Osteoblast (primary cell): Measurements from ENCODE around the gene MERTK. TPM values are rescaled to one million over a fixed set of nuclear protein-coding genes. Genes with fewer than 3 reads are reported as not detected.
A peak's percentile ranks its signal among the peaks of the same experiment; 100 is the strongest.

Source experiments
- DNase-seq: peaks from one replicate; pipeline ENCODE4 v3.0.0; 2011; ENCODE audit warnings: low spot score, mixed read lengths; ENCODE audit not compliant: insufficient read length; ENCODE audit errors: missing footprints
- H2AFZ ChIP-seq: 2 replicates; pipeline ENCODE4 v1.6.0; 2011; ENCODE audit warnings: mild to moderate bottlenecking, low read length
- H3K27ac ChIP-seq: 2 replicates; pipeline ENCODE4 v1.5.1; 2011; ENCODE audit warnings: mild to moderate bottlenecking, low read depth, low read length, moderate library complexity
- H3K27me3 ChIP-seq: 2 replicates; pipeline ENCODE4 v1.6.0; 2012; ENCODE audit warnings: mild to moderate bottlenecking, control low read depth, inconsistent platforms, low read length, moderate library complexity; ENCODE audit not compliant: insufficient read depth
- H3K36me3 ChIP-seq: 2 replicates; pipeline ENCODE4 v1.5.1; 2011; ENCODE audit warnings: mild to moderate bottlenecking, low read length, control low read depth, moderate library complexity; ENCODE audit not compliant: insufficient read depth
- H3K4me1 ChIP-seq: 2 replicates; pipeline ENCODE4 v1.5.1; 2011; ENCODE audit warnings: mild to moderate bottlenecking, low read length, control low read depth, moderate library complexity; ENCODE audit not compliant: insufficient read depth
- H3K4me2 ChIP-seq: 2 replicates; pipeline ENCODE4 v1.6.0; 2011; ENCODE audit warnings: mild to moderate bottlenecking, low read length; ENCODE audit not compliant: insufficient read depth
- H3K4me3 ChIP-seq: fragments of 200-600 bp; sonication (generic); 3 replicates; pipeline ENCODE4 v1.5.1; 2012; ENCODE audit warnings: mild to moderate bottlenecking, low read length, inconsistent platforms; ENCODE audit not compliant: insufficient read depth
- H3K79me2 ChIP-seq: 2 replicates; pipeline ENCODE4 v1.6.0; 2012; ENCODE audit warnings: mild to moderate bottlenecking, low read length, control low read depth, inconsistent platforms; ENCODE audit not compliant: insufficient read depth
- H3K9me3 ChIP-seq: 2 replicates; pipeline ENCODE4 v1.5.1; 2011; ENCODE audit warnings: low read depth, low read length, control low read depth
- H4K20me1 ChIP-seq: 2 replicates; pipeline ENCODE4 v1.6.0; 2012; ENCODE audit warnings: mild to moderate bottlenecking, low read length, control low read depth; ENCODE audit not compliant: insufficient read depth
- total RNA-seq: library from RNA; depleted of rRNA; stranded (reverse); fragments of >200 nt; gene quantifications from 2 replicates; pipeline ENCODE4 v1.2.3, GENCODE V29; 2012
- TF ChIP-seq, protein P1 (sequence below): IDR thresholded peaks from 2 replicates; pipeline ENCODE4 v1.5.1; 2011; ENCODE audit warnings: mild to moderate bottlenecking, low read depth, low read length, moderate library complexity; ENCODE audit errors: extremely low read depth

The MERTK gene
- total RNA-seq, 1 donor: 0.72 TPM

DNA sequence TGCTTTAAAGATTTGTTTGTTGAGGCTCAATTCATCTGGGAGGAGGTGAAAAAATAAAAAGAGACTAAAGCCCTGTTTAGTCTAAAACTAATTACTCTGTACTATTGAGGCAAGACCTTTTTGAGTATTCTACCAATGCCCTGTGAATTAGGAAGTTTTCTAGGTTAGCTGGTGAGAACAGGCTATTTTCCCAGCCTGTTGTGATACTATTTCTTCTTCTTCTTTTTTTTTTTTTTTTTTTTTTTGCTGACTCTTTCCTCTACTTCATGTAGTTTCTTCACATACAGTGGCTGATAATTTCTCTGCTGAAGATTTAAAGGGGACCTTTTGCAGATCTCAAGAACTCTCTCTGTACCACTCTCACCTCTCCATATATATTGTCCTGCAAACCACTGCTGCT, 147.8 kb downstream of the MERTK start:
- H4K20me1 ChIP-seq: no peaks in the 10 kb centered on the region
- no peak overlapping the region for H3K4me3 ChIP-seq
- no peaks in the 10 kb centered on the region for H3K27me3 ChIP-seq
- H3K4me2 ChIP-seq: no peak overlapping the region
- H3K79me2 ChIP-seq: no peaks in the 10 kb centered on the region
- H3K9me3 ChIP-seq: no peaks in the 10 kb centered on the region
- no peaks in the 10 kb centered on the region for H3K36me3 ChIP-seq
- no peaks in the 10 kb centered on the region for H3K4me1 ChIP-seq
- no peak for DNase-seq
- no peak overlapping the region for H3K27ac ChIP-seq
- TF ChIP-seq, protein P1, sequence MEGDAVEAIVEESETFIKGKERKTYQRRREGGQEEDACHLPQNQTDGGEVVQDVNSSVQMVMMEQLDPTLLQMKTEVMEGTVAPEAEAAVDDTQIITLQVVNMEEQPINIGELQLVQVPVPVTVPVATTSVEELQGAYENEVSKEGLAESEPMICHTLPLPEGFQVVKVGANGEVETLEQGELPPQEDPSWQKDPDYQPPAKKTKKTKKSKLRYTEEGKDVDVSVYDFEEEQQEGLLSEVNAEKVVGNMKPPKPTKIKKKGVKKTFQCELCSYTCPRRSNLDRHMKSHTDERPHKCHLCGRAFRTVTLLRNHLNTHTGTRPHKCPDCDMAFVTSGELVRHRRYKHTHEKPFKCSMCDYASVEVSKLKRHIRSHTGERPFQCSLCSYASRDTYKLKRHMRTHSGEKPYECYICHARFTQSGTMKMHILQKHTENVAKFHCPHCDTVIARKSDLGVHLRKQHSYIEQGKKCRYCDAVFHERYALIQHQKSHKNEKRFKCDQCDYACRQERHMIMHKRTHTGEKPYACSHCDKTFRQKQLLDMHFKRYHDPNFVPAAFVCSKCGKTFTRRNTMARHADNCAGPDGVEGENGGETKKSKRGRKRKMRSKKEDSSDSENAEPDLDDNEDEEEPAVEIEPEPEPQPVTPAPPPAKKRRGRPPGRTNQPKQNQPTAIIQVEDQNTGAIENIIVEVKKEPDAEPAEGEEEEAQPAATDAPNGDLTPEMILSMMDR: no peak
- H2AFZ ChIP-seq: no peak overlapping the region

DNA sequence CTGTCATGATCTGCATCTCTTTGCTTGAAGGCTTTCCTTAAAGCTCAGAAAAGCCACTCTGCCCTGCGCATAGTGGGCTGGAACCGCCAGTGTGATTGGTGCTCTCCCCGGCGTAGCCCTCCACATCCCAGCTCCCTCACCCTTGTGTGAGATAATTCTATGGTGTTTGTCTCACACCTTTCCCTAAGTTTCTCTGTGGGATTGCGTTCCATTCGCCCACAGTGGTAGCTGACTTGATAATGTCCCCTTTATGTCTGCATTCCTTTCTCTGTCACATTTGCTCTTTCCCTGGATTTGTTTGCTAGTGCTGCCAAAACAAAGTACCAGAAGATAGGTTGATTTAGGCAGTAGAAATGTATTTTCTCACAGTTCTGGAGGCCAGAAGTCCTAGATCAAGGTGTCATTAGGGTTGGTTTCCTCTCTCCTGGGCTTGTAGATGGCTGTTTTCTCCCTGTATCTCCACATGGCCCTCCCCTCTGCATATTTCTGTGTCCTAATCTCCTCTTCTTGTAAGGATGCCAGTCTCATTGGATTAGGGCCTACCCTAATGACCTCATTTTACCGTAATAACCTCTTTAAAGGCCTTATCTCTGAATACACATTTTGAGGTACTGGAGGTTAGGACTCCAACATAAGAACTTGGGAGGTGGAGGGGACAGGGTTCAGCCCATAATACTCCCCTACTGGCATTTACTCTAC, 149.3 kb downstream of the MERTK start:
- no peaks in the 10 kb centered on the region for H3K27me3 ChIP-seq
- no peaks in the 10 kb centered on the region for H3K4me1 ChIP-seq
- no peaks in the 10 kb centered on the region for H4K20me1 ChIP-seq
- H3K36me3 ChIP-seq: no peaks in the 10 kb centered on the region
- H3K4me2 ChIP-seq: no peak overlapping the region
- no peaks in the 10 kb centered on the region for H3K79me2 ChIP-seq
- no peak overlapping the region for H3K4me3 ChIP-seq
- no peak for DNase-seq
- no peak overlapping the region for H2AFZ ChIP-seq
- no peak overlapping the region for H3K27ac ChIP-seq
- TF ChIP-seq, protein P1: no peak
- H3K9me3 ChIP-seq: no peaks in the 10 kb centered on the region

DNA sequence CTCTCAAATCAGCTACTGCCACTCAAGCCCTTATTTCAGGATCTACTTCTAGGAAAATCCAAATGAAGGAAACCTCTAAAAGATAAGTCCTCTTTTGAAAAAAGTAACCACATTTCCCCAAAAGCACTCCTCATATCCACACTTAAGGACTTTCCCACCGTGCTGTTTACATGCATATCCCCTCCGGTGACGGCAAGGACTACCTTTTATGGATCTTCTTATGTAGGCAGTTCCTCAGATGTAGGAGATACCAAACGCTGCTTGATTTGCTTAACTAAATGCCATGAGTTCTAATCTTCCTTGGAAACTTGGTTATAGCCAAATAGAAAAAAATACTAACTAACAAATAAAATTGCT, 149.8 kb downstream of the MERTK start:
- no peak overlapping the region for H3K4me2 ChIP-seq

DNA sequence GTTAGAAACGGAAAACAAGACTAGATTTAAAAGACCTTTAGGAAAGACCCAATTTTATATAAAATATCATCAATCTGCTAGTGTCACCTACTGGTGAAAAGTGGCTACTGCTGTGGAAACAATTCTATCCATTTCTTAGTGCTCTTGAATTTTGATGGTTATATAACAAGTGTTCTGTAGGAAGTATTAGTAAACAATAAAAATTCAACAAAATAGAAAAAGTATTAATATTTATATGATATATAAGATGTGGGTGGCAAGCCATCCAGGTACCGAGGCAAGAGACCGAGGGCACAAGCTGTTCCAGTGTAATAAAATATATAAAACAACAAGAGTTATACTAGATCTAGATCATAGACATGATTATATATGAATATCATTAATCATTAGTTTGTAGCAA, 150.5 kb downstream of the MERTK start:
- Histone ChIP-seq H3K4me1 (peaks cover 5% of the 10 kb centered on the region), H2AFZ (no peak overlapping the region), H3K4me2 (no peak overlapping the region), H3K36me3 (no peaks in the 10 kb centered on the region), H3K4me3 (no peak overlapping the region), H4K20me1 (peaks cover 3% of the 10 kb centered on the region), H3K9me3 (no peaks in the 10 kb centered on the region), H3K27me3 (no peaks in the 10 kb centered on the region), H3K27ac (no peak overlapping the region), H3K79me2 (no peaks in the 10 kb centered on the region)
- peak; percentile 30 for DNase-seq
- TF ChIP-seq, protein P1: peak; percentile 83

More for the DNA sequence above, 149.8 kb downstream of the MERTK start:
- DNase-seq: no peak
- Histone ChIP-seq H2AFZ (no peak overlapping the region), H3K27ac (no peak overlapping the region), H3K36me3 (no peaks in the 10 kb centered on the region), H3K27me3 (no peaks in the 10 kb centered on the region), H3K4me1 (no peaks in the 10 kb centered on the region), H3K79me2 (no peaks in the 10 kb centered on the region), H4K20me1 (no peaks in the 10 kb centered on the region), H3K4me3 (no peak overlapping the region), H3K9me3 (no peaks in the 10 kb centered on the region)
- TF ChIP-seq, protein P1: no peak
